Thymus (tissue), 11 donors: ENCODE data around the gene RMND1. TPM values are rescaled to one million over a fixed set of nuclear protein-coding genes. Genes with fewer than 3 reads are reported as not detected.
A peak's percentile ranks its signal among the peaks of the same experiment; 100 is the strongest.

Source experiments
- DNase-seq, 9 donors: peaks; one replicate each; pipeline ENCODE4 v3.0.0-alpha.2; 2013; ENCODE audit warnings: low spot score in 9 of 9, low read depth in 6 of 9, missing footprints in 1 of 9
- H3K27ac ChIP-seq, 2 donors: one replicate each; pipeline ENCODE4 v1.5.1; 2013; ENCODE audit warnings: control low read depth in 1 of 2, low read depth in 1 of 2, low read length in 1 of 2, mild to moderate bottlenecking in 1 of 2, moderate library complexity in 1 of 2
- H3K27me3 ChIP-seq, 2 donors: one replicate each; pipeline ENCODE4 v1.5.1; 2013; ENCODE audit warnings: low read length in 1 of 2; ENCODE audit not compliant: control insufficient read depth in 2 of 2, insufficient read depth in 1 of 2
- H3K36me3 ChIP-seq, 2 donors: one replicate each; pipeline ENCODE4 v1.5.1; 2013; ENCODE audit warnings: low read length in 1 of 2, mild to moderate bottlenecking in 1 of 2, moderate library complexity in 1 of 2; ENCODE audit not compliant: control insufficient read depth in 2 of 2, insufficient read depth in 2 of 2
- H3K4me1 ChIP-seq, 2 donors: one replicate each; pipeline ENCODE4 v1.5.1; 2013; ENCODE audit warnings: low read length in 2 of 2; ENCODE audit not compliant: control insufficient read depth in 2 of 2, insufficient read depth in 2 of 2
- H3K4me3 ChIP-seq, 2 donors: one replicate each; pipeline ENCODE4 v1.5.1; 2013; ENCODE audit warnings: low read length in 2 of 2, control low read depth in 1 of 2, mild to moderate bottlenecking in 1 of 2
- H3K9me3 ChIP-seq, 2 donors: one replicate each; pipeline ENCODE4 v1.5.1; 2013; ENCODE audit warnings: low read length in 1 of 2, mild to moderate bottlenecking in 1 of 2; ENCODE audit not compliant: control insufficient read depth in 2 of 2, insufficient read depth in 1 of 2
- WGBS: extraction: QIAGEN DNeasy Blood & Tissue Kit; methylation state at CpG from one replicate; pipeline ENCODE4 v1.1.7; 2013; 5-methylcytosine and 5-hydroxymethylcytosine counted together
- polyA plus RNA-seq: library from polyadenylated mRNA; stranded (reverse); fragments of 200-250 nt; gene quantifications from one replicate; pipeline ENCODE4 v1.2.3, GENCODE V29; 2013
- total RNA-seq: library from RNA; stranded (reverse); fragments of 120-200 nt; gene quantifications from one replicate; pipeline ENCODE4 v1.2.4, GENCODE V29; 2013
- donor health status: healthy.

The RMND1 gene
- total and polyA plus RNA-seq, 2 donors = 17.0 to 17.2 TPM

GRCh38 chr6:151493161-151493803 is 41.4 kb upstream of the RMND1 start:
- Histone ChIP-seq H3K9me3 (no peaks in the 10 kb centered on the region), H3K27ac (no peak overlapping the region), H3K36me3 (no peaks in the 10 kb centered on the region), H3K4me3 (peak overlapping the region; percentile 25 to 45), H3K27me3 (peaks cover 24 to 38% of the 10 kb centered on the region in 2 donors), H3K4me1 (peaks cover 3 to 13% of the 10 kb centered on the region in 2 donors)
- WGBS = 63% methylated on average over 16 of the region's 16 CpGs
- DNase-seq = no peak

GRCh38 chr6:151490996-151491395 is 39.1 kb upstream of the RMND1 start:
- WGBS = 95% methylated on average over 7 of the region's 7 CpGs
- Histone ChIP-seq H3K4me1 (peaks cover 3 to 13% of the 10 kb centered on the region in 2 donors), H3K4me3 (no peak overlapping the region), H3K9me3 (no peaks in the 10 kb centered on the region), H3K27me3 (peaks cover 22 to 38% of the 10 kb centered on the region in 2 donors), H3K27ac (no peak overlapping the region), H3K36me3 (no peaks in the 10 kb centered on the region)
- no peak for DNase-seq

GRCh38 chr6:151488226-151488625 is 36.3 kb upstream of the RMND1 start:
- Histone ChIP-seq H3K36me3 (no peaks in the 10 kb centered on the region), H3K4me3 (no peak overlapping the region), H3K4me1 (peaks cover 0 to under 1% of the 10 kb centered on the region in 2 donors), H3K27ac (no peak overlapping the region), H3K9me3 (no peaks in the 10 kb centered on the region), H3K27me3 (peaks cover 0 to 14% of the 10 kb centered on the region in 2 donors)
- 96% methylated on average over 2 of the region's 2 CpGs for WGBS
- no peak for DNase-seq

- Histone ChIP-seq H3K4me3 (no peak overlapping the region), H3K9me3 (no peaks in the 10 kb centered on the region), H3K4me1 (no peaks in the 10 kb centered on the region), H3K27me3 (no peaks in the 10 kb centered on the region), H3K36me3 (no peaks in the 10 kb centered on the region), H3K27ac (no peak overlapping the region)
- no peak for DNase-seq
These were observed 32.1 kb upstream of the RMND1 start for GRCh38 chr6:151483994-151484393.

GRCh38 chr6:151482290-151482689 is 30.4 kb upstream of the RMND1 start:
- peak overlapping the region; percentile 24 to 31 for H3K27ac ChIP-seq
- DNase-seq = peak in 1 of 9 donors; percentile 19
- no peaks in the 10 kb centered on the region for H3K4me1 ChIP-seq
- 40% methylated on average over 5 of the region's 5 CpGs for WGBS
- H3K27me3 ChIP-seq = no peaks in the 10 kb centered on the region
- no peaks in the 10 kb centered on the region for H3K9me3 ChIP-seq
- H3K4me3 ChIP-seq = no peak overlapping the region
- no peaks in the 10 kb centered on the region for H3K36me3 ChIP-seq

GRCh38 chr6:151481786-151482185 is 29.9 kb upstream of the RMND1 start:
- peak overlapping the region in 1 of 2 donors; percentile 10 for H3K27ac ChIP-seq
- H3K27me3 ChIP-seq = no peaks in the 10 kb centered on the region
- H3K36me3 ChIP-seq = no peaks in the 10 kb centered on the region
- H3K9me3 ChIP-seq = no peaks in the 10 kb centered on the region
- no peak overlapping the region for H3K4me3 ChIP-seq
- no peaks in the 10 kb centered on the region for H3K4me1 ChIP-seq
- DNase-seq = no peak

- no peaks in the 10 kb centered on the region for H3K9me3 ChIP-seq
- H3K36me3 ChIP-seq = no peaks in the 10 kb centered on the region
- H3K27me3 ChIP-seq = no peaks in the 10 kb centered on the region
- no peak for DNase-seq
- H3K4me3 ChIP-seq = no peak overlapping the region
- 96% methylated on average over 6 of the region's 6 CpGs for WGBS
- no peak overlapping the region for H3K27ac ChIP-seq
- H3K4me1 ChIP-seq = no peaks in the 10 kb centered on the region
These were observed 26.7 kb upstream of the RMND1 start for GRCh38 chr6:151478670-151479069.

- no peaks in the 10 kb centered on the region for H3K27me3 ChIP-seq
- no peak overlapping the region for H3K27ac ChIP-seq
- no peak overlapping the region for H3K4me3 ChIP-seq
- no peaks in the 10 kb centered on the region for H3K9me3 ChIP-seq
- no peaks in the 10 kb centered on the region for H3K4me1 ChIP-seq
- 97% methylated on average over 12 of the region's 12 CpGs for WGBS
- H3K36me3 ChIP-seq = no peaks in the 10 kb centered on the region
- DNase-seq = no peak
These were observed 25.8 kb upstream of the RMND1 start for GRCh38 chr6:151477726-151478125.

GRCh38 chr6:151475653-151476523 is 24.0 kb upstream of the RMND1 start:
- no peaks in the 10 kb centered on the region for H3K4me1 ChIP-seq
- no peaks in the 10 kb centered on the region for H3K9me3 ChIP-seq
- H3K36me3 ChIP-seq = no peaks in the 10 kb centered on the region
- DNase-seq = peak in 6 of 9 donors; percentile 31 to 69 (median 44)
- no peaks in the 10 kb centered on the region for H3K27me3 ChIP-seq
- H3K27ac ChIP-seq = no peak overlapping the region
- no peak overlapping the region for H3K4me3 ChIP-seq
- WGBS = 47% methylated on average over 16 of the region's 16 CpGs
